ENCODE measurements around the gene TTC39B. TPM values are rescaled to one million over a fixed set of nuclear protein-coding genes. Genes with fewer than 3 reads are reported as not detected.

Gene TTC39B
- total RNA-seq, 1 donor from 2014 or later: 6.6 TPM

DNA sequence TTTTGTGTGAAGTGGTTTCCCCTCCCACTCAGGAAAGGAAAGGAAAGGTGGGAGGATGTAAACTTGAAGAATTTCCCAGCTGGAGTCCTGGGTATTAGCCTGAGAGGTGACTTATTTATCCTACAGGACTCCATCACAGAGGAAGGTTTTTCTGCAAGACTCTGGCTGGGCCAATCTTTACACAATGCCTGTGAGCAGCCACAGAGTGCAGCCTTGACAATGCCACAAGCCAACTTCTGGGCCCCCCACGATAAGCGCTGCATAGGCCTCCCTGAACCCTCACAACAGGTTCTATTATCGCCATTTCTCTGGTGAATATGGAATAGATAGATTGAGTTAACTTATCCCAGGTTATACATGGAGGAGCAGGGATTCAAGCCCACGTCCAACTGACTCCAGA, 12.4 kb downstream of the TTC39B start:
- TF ChIP-seq, protein P1, sequence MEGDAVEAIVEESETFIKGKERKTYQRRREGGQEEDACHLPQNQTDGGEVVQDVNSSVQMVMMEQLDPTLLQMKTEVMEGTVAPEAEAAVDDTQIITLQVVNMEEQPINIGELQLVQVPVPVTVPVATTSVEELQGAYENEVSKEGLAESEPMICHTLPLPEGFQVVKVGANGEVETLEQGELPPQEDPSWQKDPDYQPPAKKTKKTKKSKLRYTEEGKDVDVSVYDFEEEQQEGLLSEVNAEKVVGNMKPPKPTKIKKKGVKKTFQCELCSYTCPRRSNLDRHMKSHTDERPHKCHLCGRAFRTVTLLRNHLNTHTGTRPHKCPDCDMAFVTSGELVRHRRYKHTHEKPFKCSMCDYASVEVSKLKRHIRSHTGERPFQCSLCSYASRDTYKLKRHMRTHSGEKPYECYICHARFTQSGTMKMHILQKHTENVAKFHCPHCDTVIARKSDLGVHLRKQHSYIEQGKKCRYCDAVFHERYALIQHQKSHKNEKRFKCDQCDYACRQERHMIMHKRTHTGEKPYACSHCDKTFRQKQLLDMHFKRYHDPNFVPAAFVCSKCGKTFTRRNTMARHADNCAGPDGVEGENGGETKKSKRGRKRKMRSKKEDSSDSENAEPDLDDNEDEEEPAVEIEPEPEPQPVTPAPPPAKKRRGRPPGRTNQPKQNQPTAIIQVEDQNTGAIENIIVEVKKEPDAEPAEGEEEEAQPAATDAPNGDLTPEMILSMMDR (IDR thresholded peaks at IDR 0.05; ENCODE audit: unreplicated experiment): no peak
- H3K27ac Mint-ChIP-seq: peak overlapping the region; percentile 46
- DNase-seq (ENCODE audit: low spot score, unreplicated experiment): no peak
- H3K27me3 Mint-ChIP-seq: no peaks in the 10 kb centered on the region
- H3K36me3 Mint-ChIP-seq (ENCODE audit: insufficient read depth): peaks cover 16% of the 10 kb centered on the region
- peaks cover 11% of the 10 kb centered on the region for H3K9me3 Mint-ChIP-seq (ENCODE audit: low read depth)
- peaks cover 8% of the 10 kb centered on the region for H3K4me1 Mint-ChIP-seq (ENCODE audit: low read depth)
- H3K4me3 Mint-ChIP-seq (ENCODE audit: low read depth): no peak overlapping the region

DNA sequence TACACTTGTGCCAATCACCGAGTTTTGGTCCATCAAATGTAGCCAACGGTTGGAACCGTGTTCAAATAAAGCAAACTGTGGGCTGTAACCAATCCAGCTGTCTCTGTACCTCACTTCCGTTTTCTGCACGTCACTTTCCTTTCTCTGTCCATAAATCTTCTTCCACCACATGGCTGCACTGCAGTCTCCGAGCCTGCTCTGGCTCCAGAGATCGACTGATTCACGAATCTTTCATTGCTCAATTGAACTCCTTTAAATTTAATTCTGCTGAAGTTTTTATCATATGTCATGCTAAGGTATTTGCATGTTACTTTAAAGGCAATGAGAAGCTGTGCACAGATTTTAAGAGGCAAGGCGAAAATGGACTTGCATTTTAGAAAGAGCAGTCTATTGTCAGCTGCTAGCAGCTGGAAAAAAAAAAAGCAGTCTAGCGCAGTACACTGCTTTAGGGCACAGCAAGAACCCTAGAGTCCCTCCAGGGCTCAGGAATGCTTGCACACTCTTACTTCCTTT, 13.2 kb downstream of the TTC39B start:
- H3K36me3 Mint-ChIP-seq (ENCODE audit: insufficient read depth): peaks cover 13% of the 10 kb centered on the region
- H3K27me3 Mint-ChIP-seq: no peaks in the 10 kb centered on the region
- no peak overlapping the region for H3K4me3 Mint-ChIP-seq (ENCODE audit: low read depth)
- H3K9me3 Mint-ChIP-seq (ENCODE audit: low read depth): peaks cover 7% of the 10 kb centered on the region
- H3K27ac Mint-ChIP-seq: peak overlapping the region; percentile 46
- no peak for DNase-seq (ENCODE audit: low spot score, unreplicated experiment)
- TF ChIP-seq, protein P1 (IDR thresholded peaks at IDR 0.05; ENCODE audit: unreplicated experiment): no peak
- H3K4me1 Mint-ChIP-seq (ENCODE audit: low read depth): peaks cover 8% of the 10 kb centered on the region

DNA sequence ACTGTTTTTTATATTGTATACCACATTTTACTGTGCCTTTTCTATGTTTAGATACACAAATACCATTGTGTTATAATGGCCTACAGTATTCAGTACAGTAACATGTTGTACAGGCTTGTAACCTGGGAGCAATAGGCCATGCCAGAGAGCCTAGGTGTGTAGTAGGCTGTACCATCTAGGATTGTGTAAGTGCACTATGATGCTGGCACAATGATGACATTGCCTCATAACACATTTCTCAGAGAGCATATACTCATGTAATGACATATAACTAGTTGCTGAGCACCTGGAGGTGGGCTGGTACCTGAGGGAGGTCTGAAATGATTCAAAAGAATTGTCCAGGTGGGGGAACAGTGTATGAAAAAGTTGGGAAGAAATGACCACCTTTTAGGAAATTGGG, 13.9 kb downstream of the TTC39B start:
- no peak overlapping the region for H3K27ac Mint-ChIP-seq
- no peak overlapping the region for H3K4me3 Mint-ChIP-seq (ENCODE audit: low read depth)
- no peaks in the 10 kb centered on the region for H3K27me3 Mint-ChIP-seq
- no peak for DNase-seq (ENCODE audit: low spot score, unreplicated experiment)
- TF ChIP-seq, protein P1 (IDR thresholded peaks at IDR 0.05; ENCODE audit: unreplicated experiment): no peak
- peaks cover 8% of the 10 kb centered on the region for H3K4me1 Mint-ChIP-seq (ENCODE audit: low read depth)
- H3K36me3 Mint-ChIP-seq (ENCODE audit: insufficient read depth): peaks cover 6% of the 10 kb centered on the region
- H3K9me3 Mint-ChIP-seq (ENCODE audit: low read depth): no peaks in the 10 kb centered on the region

DNA sequence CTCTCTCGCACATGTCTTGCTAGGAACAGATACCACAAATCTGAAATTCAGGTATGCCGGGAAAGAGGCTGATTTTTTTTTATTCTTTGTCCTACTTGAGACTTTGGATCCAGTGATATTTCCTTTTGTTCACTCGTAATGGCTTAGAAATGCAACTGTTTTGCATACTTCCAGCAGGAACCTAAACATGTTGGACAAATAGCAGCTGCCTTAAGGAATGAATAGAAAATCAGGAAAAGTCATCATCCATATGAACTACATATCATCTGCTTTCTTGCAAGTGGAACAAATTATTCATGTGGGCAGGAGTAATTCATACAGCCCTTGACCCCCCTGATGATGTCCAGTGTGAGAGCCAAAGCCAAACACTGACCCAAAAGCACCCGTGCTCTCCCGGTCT, 17.4 kb downstream of the TTC39B start:
- no peak for DNase-seq (ENCODE audit: low spot score, unreplicated experiment)
- Mint-ChIP-seq H3K9me3 (ENCODE audit: low read depth) (peaks cover 11% of the 10 kb centered on the region), H3K4me3 (ENCODE audit: low read depth) (no peak overlapping the region), H3K36me3 (ENCODE audit: insufficient read depth) (peaks cover 12% of the 10 kb centered on the region), H3K27ac (no peak overlapping the region), H3K27me3 (no peaks in the 10 kb centered on the region), H3K4me1 (ENCODE audit: low read depth) (peaks cover 8% of the 10 kb centered on the region)
- TF ChIP-seq, protein P1 (IDR thresholded peaks at IDR 0.05; ENCODE audit: unreplicated experiment): no peak

DNA sequence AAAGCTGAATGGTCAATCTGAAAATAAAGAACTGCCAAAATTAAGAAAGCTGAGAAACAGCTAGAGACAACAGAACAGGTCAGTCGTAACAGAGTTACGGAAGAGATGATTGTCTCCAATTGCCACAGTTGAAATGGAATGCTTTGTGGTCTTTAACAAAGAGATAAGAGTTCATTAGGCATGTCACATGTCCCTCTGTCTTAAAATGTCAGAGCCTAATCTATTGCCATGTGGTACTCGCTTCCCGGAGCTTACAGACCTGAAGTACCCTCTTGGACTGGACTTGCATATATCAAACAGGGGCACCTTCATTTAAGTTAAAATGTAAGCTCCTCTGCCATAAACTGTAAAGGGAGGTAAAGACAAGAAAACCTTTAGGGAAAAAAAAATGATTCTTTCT, 19.7 kb downstream of the TTC39B start:
- no peak overlapping the region for H3K4me3 Mint-ChIP-seq (ENCODE audit: low read depth)
- H3K4me1 Mint-ChIP-seq (ENCODE audit: low read depth): peaks cover 2% of the 10 kb centered on the region
- no peaks in the 10 kb centered on the region for H3K27me3 Mint-ChIP-seq
- H3K27ac Mint-ChIP-seq: no peak overlapping the region
- TF ChIP-seq, protein P1 (IDR thresholded peaks at IDR 0.05; ENCODE audit: unreplicated experiment): no peak
- peaks cover 11% of the 10 kb centered on the region for H3K9me3 Mint-ChIP-seq (ENCODE audit: low read depth)
- peaks cover 12% of the 10 kb centered on the region for H3K36me3 Mint-ChIP-seq (ENCODE audit: insufficient read depth)
- no peak for DNase-seq (ENCODE audit: low spot score, unreplicated experiment)

Data from progenitor cell of endocrine pancreas (in vitro differentiated cells).